WTC11 (cell line): Measurements from ENCODE around the gene SDC4. TPM values are rescaled to one million over a fixed set of nuclear protein-coding genes. Genes with fewer than 3 reads are reported as not detected.

Source experiments
- ATAC-seq: fragments of 200-7000 bp; cut with Tn5 transposase; 2 replicates; pipeline ENCODE4 v1.10.0; 2021; ENCODE audit warnings: mild to moderate bottlenecking, moderate library complexity
- CTCF ChIA-PET: fragments of 300-600 bp; sonication (Branson Sonifier 250); formaldehyde crosslinking; loops from one replicate; lab custom pipeline; 2021; ENCODE audit warnings: antibody characterized with exemption; lab: Charles Lee
- POLR2A ChIA-PET: fragments of 350-600 bp; sonication (Branson Sonifier 250); formaldehyde crosslinking; loops from one replicate; lab custom pipeline; 2021; ENCODE audit warnings: antibody characterized with exemption; lab: Charles Lee
- DNase-seq: peaks from one replicate; pipeline ENCODE4 v3.0.0; 2021; ENCODE audit warnings: low spot score
- H3K27ac Mint-ChIP-seq: 2 replicates; pipeline ENCODE4 v1.8.0; 2021; ENCODE audit warnings: mixed read lengths
- H3K27me3 Mint-ChIP-seq: 2 replicates; pipeline ENCODE4 v1.8.0; 2021; ENCODE audit warnings: low read depth, mild to moderate bottlenecking, moderate library complexity, mixed read lengths
- H3K36me3 Mint-ChIP-seq: 2 replicates; pipeline ENCODE4 v1.8.0; 2021; ENCODE audit warnings: mixed read lengths
- H3K4me1 Mint-ChIP-seq: 2 replicates; pipeline ENCODE4 v1.8.0; 2022; ENCODE audit warnings: mixed read lengths
- H3K4me3 Mint-ChIP-seq: 2 replicates; pipeline ENCODE4 v1.8.0; 2021; ENCODE audit warnings: mild to moderate bottlenecking, moderate library complexity, mixed read lengths
- H3K9me3 Mint-ChIP-seq: 2 replicates; pipeline ENCODE4 v1.8.0; 2021; ENCODE audit warnings: mixed read lengths
- CTCF ChIP-seq: fragments of 200-600 bp; IDR thresholded peaks from 2 replicates; pipeline ENCODE4 v1.8.0; 2022; ENCODE audit warnings: antibody characterized with exemption
- E2F5 ChIP-seq: sonication (generic); formaldehyde crosslinking; IDR thresholded peaks from 2 replicates; pipeline ENCODE4 v1.8.1; 2022; ENCODE audit warnings: mild to moderate bottlenecking, moderate library complexity, missing genetic modification reagents
- FOXK1 ChIP-seq: sonication (generic); formaldehyde crosslinking; IDR thresholded peaks from 2 replicates; pipeline ENCODE4 v1.8.0; 2022; ENCODE audit warnings: mild to moderate bottlenecking, moderate library complexity, missing genetic modification reagents
- FOXP1 ChIP-seq: sonication (generic); formaldehyde crosslinking; IDR thresholded peaks from 2 replicates; pipeline ENCODE4 v1.8.0; 2022; ENCODE audit warnings: missing genetic modification reagents, mild to moderate bottlenecking, moderate library complexity, borderline replicate concordance
- GABPB1 ChIP-seq: sonication (generic); formaldehyde crosslinking; IDR thresholded peaks from 2 replicates; pipeline ENCODE4 v1.8.1; 2023; ENCODE audit warnings: mild to moderate bottlenecking, missing genetic modification reagents
- GTF2I ChIP-seq: fragments of 250-450 bp; sonication (Bioruptor Pico); conservative IDR thresholded peaks from 2 replicates; pipeline ENCODE4 v1.4.0; 2021; ENCODE audit warnings: mild to moderate bottlenecking
- JUN ChIP-seq: sonication (generic); formaldehyde crosslinking; IDR thresholded peaks from 2 replicates; pipeline ENCODE4 v1.8.0; 2023; ENCODE audit warnings: mild to moderate bottlenecking, missing genetic modification reagents
- MAX ChIP-seq: sonication (generic); formaldehyde crosslinking; IDR thresholded peaks from 2 replicates; pipeline ENCODE4 v1.8.0; 2022; ENCODE audit warnings: mild to moderate bottlenecking, missing genetic modification reagents
- MYBL2 ChIP-seq: sonication (generic); formaldehyde crosslinking; IDR thresholded peaks from 2 replicates; pipeline ENCODE4 v1.8.1; 2023; ENCODE audit warnings: mild to moderate bottlenecking, moderate library complexity, missing genetic modification reagents
- NFYB ChIP-seq: sonication (generic); formaldehyde crosslinking; conservative IDR thresholded peaks from 2 replicates; pipeline ENCODE4 v1.8.0; 2022; ENCODE audit warnings: low read depth, missing genetic modification reagents
- RELA ChIP-seq: sonication (generic); formaldehyde crosslinking; IDR thresholded peaks from 2 replicates; pipeline ENCODE4 v1.8.1; 2022; ENCODE audit warnings: missing genetic modification reagents, mild to moderate bottlenecking, borderline replicate concordance
- SP1 ChIP-seq: sonication (generic); formaldehyde crosslinking; conservative IDR thresholded peaks from 2 replicates; pipeline ENCODE4 v1.8.1; 2022; ENCODE audit warnings: missing genetic modification reagents
- TEAD4 ChIP-seq: sonication (generic); formaldehyde crosslinking; IDR thresholded peaks from 2 replicates; pipeline ENCODE4 v1.8.0; 2022; ENCODE audit warnings: mild to moderate bottlenecking, missing genetic modification reagents
- USF1 ChIP-seq: sonication (generic); formaldehyde crosslinking; IDR thresholded peaks from 2 replicates; pipeline ENCODE4 v1.8.0; 2022; ENCODE audit warnings: mild to moderate bottlenecking, missing genetic modification reagents
- ZNF121 ChIP-seq: sonication (generic); formaldehyde crosslinking; IDR thresholded peaks from 2 replicates; pipeline ENCODE4 v1.8.0; 2023; ENCODE audit warnings: missing genetic modification reagents
- ZNF138 ChIP-seq: sonication (generic); formaldehyde crosslinking; conservative IDR thresholded peaks from 2 replicates; pipeline ENCODE4 v1.8.1; 2022; ENCODE audit warnings: mild to moderate bottlenecking, moderate library complexity, missing genetic modification reagents
- ZNF219 ChIP-seq: sonication (generic); formaldehyde crosslinking; IDR thresholded peaks from 2 replicates; pipeline ENCODE4 v1.8.0; 2023; ENCODE audit warnings: missing genetic modification reagents, mild to moderate bottlenecking, borderline replicate concordance
- ZNF425 ChIP-seq: fragments of 250-450 bp; sonication (Bioruptor Pico); conservative IDR thresholded peaks from 2 replicates; pipeline ENCODE4 v1.9.0; 2021; ENCODE audit warnings: mild to moderate bottlenecking
- ZNF671 ChIP-seq: fragments of 250-450 bp; sonication (Bioruptor Pico); IDR thresholded peaks from 2 replicates; pipeline ENCODE4 v1.8.0; 2021; ENCODE audit warnings: mild to moderate bottlenecking
- total RNA-seq: library from RNA; stranded (reverse); gene quantifications from 3 replicates; pipeline ENCODE4 v1.2.3, GENCODE V29; 2021
- TF ChIP-seq, protein P1 (sequence below): sonication (generic); formaldehyde crosslinking; IDR thresholded peaks from 2 replicates; pipeline ENCODE4 v1.8.1; 2022; ENCODE audit warnings: missing genetic modification reagents, borderline replicate concordance
- TF ChIP-seq, protein P2 (sequence below): sonication (generic); formaldehyde crosslinking; IDR thresholded peaks from 2 replicates; pipeline ENCODE4 v1.8.1; 2023; ENCODE audit warnings: mild to moderate bottlenecking, missing genetic modification reagents

The SDC4 gene
- total RNA-seq, 1 experiment from 2014 or later = 64.0 TPM

GRCh38 chr20:45311589-45312211 lies 36.5 kb downstream of the SDC4 start (continued):
- TF ChIP-seq ZNF425 (CRISPR knock-in tag) (no peak), MYBL2 (CRISPR knock-in tag) (peak; percentile 32; the same call in 1 of the 2 replicates), ZNF219 (0 out of 2 replicates have a peak, but pooled peaks have one; percentile 27), FOXK1 (0 out of 2 replicates have a peak, but pooled peaks have one; percentile 21), SP1 (CRISPR knock-in tag) (peak; percentile 74), FOXP1 (CRISPR knock-in tag) (peak; percentile 16; the same call in 1 of the 2 replicates), RELA (CRISPR knock-in tag) (no peak), ZNF138 (CRISPR knock-in tag) (0 out of 2 replicates have a peak, but pooled peaks have one; percentile 68), GABPB1 (CRISPR knock-in tag) (no peak), ZNF121 (CRISPR knock-in tag) (peak; percentile 100), ZNF671 (CRISPR knock-in tag) (no peak), E2F5 (CRISPR knock-in tag) (0 out of 2 replicates have a peak, but pooled peaks have one; percentile 52), GTF2I (CRISPR knock-in tag) (0 out of 2 replicates have a peak, but pooled peaks have one; percentile 16), MAX (peak; percentile 88), NFYB (CRISPR knock-in tag) (no peak), CTCF (peak; percentile 71)
- TF ChIP-seq, protein P1, sequence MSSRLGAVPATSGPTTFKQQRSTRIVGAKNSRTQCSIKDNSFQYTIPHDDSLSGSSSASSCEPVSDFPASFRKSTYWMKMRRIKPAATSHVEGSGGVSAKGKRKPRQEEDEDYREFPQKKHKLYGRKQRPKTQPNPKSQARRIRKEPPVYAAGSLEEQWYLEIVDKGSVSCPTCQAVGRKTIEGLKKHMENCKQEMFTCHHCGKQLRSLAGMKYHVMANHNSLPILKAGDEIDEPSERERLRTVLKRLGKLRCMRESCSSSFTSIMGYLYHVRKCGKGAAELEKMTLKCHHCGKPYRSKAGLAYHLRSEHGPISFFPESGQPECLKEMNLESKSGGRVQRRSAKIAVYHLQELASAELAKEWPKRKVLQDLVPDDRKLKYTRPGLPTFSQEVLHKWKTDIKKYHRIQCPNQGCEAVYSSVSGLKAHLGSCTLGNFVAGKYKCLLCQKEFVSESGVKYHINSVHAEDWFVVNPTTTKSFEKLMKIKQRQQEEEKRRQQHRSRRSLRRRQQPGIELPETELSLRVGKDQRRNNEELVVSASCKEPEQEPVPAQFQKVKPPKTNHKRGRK = no peak
- TF ChIP-seq, protein P2, sequence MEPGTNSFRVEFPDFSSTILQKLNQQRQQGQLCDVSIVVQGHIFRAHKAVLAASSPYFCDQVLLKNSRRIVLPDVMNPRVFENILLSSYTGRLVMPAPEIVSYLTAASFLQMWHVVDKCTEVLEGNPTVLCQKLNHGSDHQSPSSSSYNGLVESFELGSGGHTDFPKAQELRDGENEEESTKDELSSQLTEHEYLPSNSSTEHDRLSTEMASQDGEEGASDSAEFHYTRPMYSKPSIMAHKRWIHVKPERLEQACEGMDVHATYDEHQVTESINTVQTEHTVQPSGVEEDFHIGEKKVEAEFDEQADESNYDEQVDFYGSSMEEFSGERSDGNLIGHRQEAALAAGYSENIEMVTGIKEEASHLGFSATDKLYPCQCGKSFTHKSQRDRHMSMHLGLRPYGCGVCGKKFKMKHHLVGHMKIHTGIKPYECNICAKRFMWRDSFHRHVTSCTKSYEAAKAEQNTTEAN (CRISPR knock-in tag) = 0 out of 2 replicates have a peak, but pooled peaks have one; percentile 35

DNA sequence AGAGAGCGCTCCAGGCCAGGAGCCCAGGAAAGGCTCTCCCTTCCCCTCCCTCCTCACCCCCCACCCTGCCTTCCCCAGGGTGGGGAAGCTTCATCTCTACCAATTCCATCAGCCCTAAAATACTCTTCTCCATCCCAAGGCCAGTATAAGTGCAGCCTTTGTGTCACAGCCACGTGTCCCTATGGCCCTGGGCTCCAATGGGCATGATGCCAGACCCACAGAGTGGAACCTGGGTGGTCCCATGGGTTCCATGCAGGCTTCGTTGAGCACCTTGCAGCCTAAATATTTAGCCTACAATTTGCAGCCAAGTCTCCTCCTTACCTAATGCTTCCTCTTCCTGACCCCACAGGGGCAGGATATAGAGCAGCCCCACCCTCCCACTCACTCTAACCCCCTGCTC lies 39.1 kb downstream of the SDC4 start:
- H3K27ac Mint-ChIP-seq = no peak overlapping the region
- no peak overlapping the region for H3K4me3 Mint-ChIP-seq
- no peak for DNase-seq
- POLR2A ChIA-PET = no interaction called here
- ATAC-seq = no peak
- H3K27me3 Mint-ChIP-seq = peaks cover 39% of the 10 kb centered on the region
- H3K9me3 Mint-ChIP-seq = no peaks in the 10 kb centered on the region
- CTCF ChIA-PET = interaction anchor here (1.2 to 4.0 kb wide), 5 partner anchors 17 to 156 kb away, joined by 3 to 61 read pairs (median 5); no protein-coding TSS in a partner anchor
- H3K4me1 Mint-ChIP-seq = peaks cover 22% of the 10 kb centered on the region
- H3K36me3 Mint-ChIP-seq = no peaks in the 10 kb centered on the region
- TF ChIP-seq CTCF = no peak
- TF ChIP-seq GABPB1 (CRISPR knock-in tag) = no peak
- TF ChIP-seq USF1 (CRISPR knock-in tag) = no peak
- no peak for TF ChIP-seq JUN (CRISPR knock-in tag)
- no peak for TF ChIP-seq TEAD4 (CRISPR knock-in tag)
- TF ChIP-seq SP1 (CRISPR knock-in tag) = no peak
- no peak for TF ChIP-seq ZNF425 (CRISPR knock-in tag)
